H1 (cell line): ENCODE results near the gene MTPN. TPM values are rescaled to one million over a fixed set of nuclear protein-coding genes. Genes with fewer than 3 reads are reported as not detected.

Experiments
- CTCF ChIA-PET: fragments of 300-600 bp; sonication (Branson Sonifier 250); formaldehyde crosslinking; loops from one replicate; lab custom pipeline; 2021; ENCODE audit not compliant: partially characterized antibody; lab: Charles Lee
- POLR2A ChIA-PET: fragments of 300-600 bp; sonication (Branson Sonifier 250); formaldehyde crosslinking; loops from one replicate; lab custom pipeline; 2021; ENCODE audit warnings: inconsistent platforms; ENCODE audit not compliant: partially characterized antibody; lab: Charles Lee
- DNase-seq, 2 experiments: peaks; one replicate each; pipeline versions ENCODE4 v3.0.0 to v3.0.0-alpha.2; 2010 to 2022; ENCODE audit warnings: low spot score in 2 of 2, low read depth in 1 of 2, mixed read lengths in 1 of 2
- FAIRE-seq: peaks from 2 replicates; lab custom pipeline; 2011; peaks lifted over from hg19 to GRCh38; lab: Jason Lieb, UNC
- H2AFZ ChIP-seq: 2 replicates; pipeline ENCODE4 v1.8.1; 2012; ENCODE audit warnings: low read length, inconsistent platforms
- H2AK5ac ChIP-seq: 2 replicates; pipeline ENCODE4 v1.6.1; 2013; ENCODE audit warnings: low read depth, low read length
- H2BK120ac ChIP-seq: replicated peaks from 2 replicates; pipeline ENCODE3; 2013; ENCODE audit warnings: low read depth, low read length, inconsistent platforms
- H2BK12ac ChIP-seq: 2 replicates; pipeline ENCODE4 v1.6.1; 2013; ENCODE audit warnings: low read depth, low read length
- H2BK15ac ChIP-seq: 2 replicates; pipeline ENCODE4 v1.6.1; 2013; ENCODE audit warnings: low read length
- H2BK20ac ChIP-seq: 2 replicates; pipeline ENCODE4 v1.6.1; 2013; ENCODE audit warnings: low read length
- H2BK5ac ChIP-seq: 2 replicates; pipeline ENCODE4 v1.6.1; 2013; ENCODE audit warnings: low read depth, low read length
- H3K14ac ChIP-seq: 2 replicates; pipeline ENCODE4 v1.6.1; 2013; ENCODE audit warnings: inconsistent platforms; ENCODE audit not compliant: insufficient read length
- H3K18ac ChIP-seq: 2 replicates; pipeline ENCODE4 v1.6.1; 2013; ENCODE audit warnings: low read length; ENCODE audit errors: extremely low read depth
- H3K23ac ChIP-seq: 2 replicates; pipeline ENCODE4 v1.6.1; 2013; ENCODE audit warnings: inconsistent platforms; ENCODE audit not compliant: insufficient read length
- H3K23me2 ChIP-seq: 2 replicates; pipeline ENCODE4 v1.6.1; 2013; ENCODE audit warnings: low read depth, low read length
- H3K27ac ChIP-seq: 2 replicates; pipeline ENCODE4 v1.6.1; 2011; ENCODE audit warnings: low read depth, low read length, inconsistent platforms
- H3K27me3 ChIP-seq, 4 experiments: replicated peaks in 1 of 4; 1 replicate in 1 of 4; 2 replicates in 3 of 4; pipeline versions ENCODE4 v1.6.1 to v1.8.1; 2011 to 2013; ENCODE audit warnings: low read length in 3 of 4, mild to moderate bottlenecking in 3 of 4, inconsistent platforms in 2 of 4, mixed read lengths in 2 of 4, moderate library complexity in 1 of 4; ENCODE audit not compliant: control insufficient read depth in 3 of 4, insufficient read depth in 3 of 4; ENCODE audit errors: extremely low read depth in 1 of 4
- H3K36me3 ChIP-seq, 4 experiments: 2 replicates each; pipeline versions ENCODE4 v1.6.1 to v1.8.1; 2011 to 2013; ENCODE audit warnings: mild to moderate bottlenecking in 4 of 4, low read length in 3 of 4, moderate library complexity in 2 of 4, control low read depth in 1 of 4, inconsistent platforms in 1 of 4; ENCODE audit not compliant: insufficient read depth in 4 of 4, control insufficient read depth in 2 of 4
- H3K4ac ChIP-seq: replicated peaks from 2 replicates; pipeline ENCODE3; 2013; ENCODE audit warnings: low read length, low read depth, mixed read lengths, inconsistent platforms; ENCODE audit not compliant: insufficient read length
- H3K4me1 ChIP-seq, 4 experiments: replicated peaks in 1 of 4; 1 replicate in 1 of 4; 2 replicates in 3 of 4; pipeline versions ENCODE4 v1.6.1 to v1.8.1; 2011 to 2013; ENCODE audit warnings: low read length in 3 of 4, inconsistent platforms in 2 of 4, mixed read lengths in 1 of 4; ENCODE audit not compliant: insufficient read depth in 4 of 4, control insufficient read depth in 3 of 4
- H3K4me2 ChIP-seq, 2 experiments: 2 replicates each; pipeline versions ENCODE4 v1.6.1 to v1.8.1; 2011 to 2013; ENCODE audit warnings: low read depth in 2 of 2, low read length in 2 of 2, control low read depth in 1 of 2, inconsistent platforms in 1 of 2, mild to moderate bottlenecking in 1 of 2; ENCODE audit not compliant: insufficient read depth in 1 of 2
- H3K4me3 ChIP-seq, 4 experiments: fragments of 200-600, 300-600 bp in 1 of 4; sonication (generic), shearing (Covaris generic), sonication (Bioruptor Twin) in 1 of 4; 2 replicates each; pipeline versions ENCODE4 v1.5.1 to v1.8.1; 2011 to 2016; ENCODE audit warnings: low read length in 4 of 4, low read depth in 3 of 4, control low read depth in 2 of 4, inconsistent platforms in 2 of 4, mild to moderate bottlenecking in 2 of 4, mixed read lengths in 1 of 4, moderate library complexity in 1 of 4; ENCODE audit not compliant: insufficient read depth in 2 of 4; ENCODE audit errors: extremely low read depth in 1 of 4
- H3K56ac ChIP-seq: replicated peaks from 2 replicates; pipeline ENCODE3; 2013; ENCODE audit warnings: low read depth, mild to moderate bottlenecking, mixed read lengths, low read length, inconsistent platforms; ENCODE audit not compliant: insufficient read length
- H3K79me1 ChIP-seq: 2 replicates; pipeline ENCODE4 v1.6.1; 2013; ENCODE audit warnings: low read depth, low read length, control low read depth
- H3K79me2 ChIP-seq, 2 experiments: 2 replicates each; pipeline versions ENCODE4 v1.6.1 to v1.8.1; 2012 to 2013; ENCODE audit warnings: low read length in 2 of 2, mild to moderate bottlenecking in 2 of 2, inconsistent platforms in 1 of 2; ENCODE audit not compliant: insufficient read depth in 2 of 2, control insufficient read depth in 1 of 2
- H3K9ac ChIP-seq, 4 experiments: replicated peaks in 1 of 4; 1 replicate in 1 of 4; 2 replicates in 3 of 4; pipeline versions ENCODE4 v1.6.1 to v1.8.1; 2011 to 2013; ENCODE audit warnings: low read depth in 3 of 4, low read length in 3 of 4, control low read depth in 2 of 4, mild to moderate bottlenecking in 2 of 4, moderate library complexity in 2 of 4, inconsistent platforms in 1 of 4; ENCODE audit errors: extremely low read depth in 1 of 4
- H3K9me3 ChIP-seq, 2 experiments: 2 replicates each; pipeline versions ENCODE4 v1.6.1 to v1.8.1; 2012 to 2013; ENCODE audit warnings: mild to moderate bottlenecking in 2 of 2, moderate library complexity in 2 of 2, control low read depth in 1 of 2, inconsistent platforms in 1 of 2, low read depth in 1 of 2, low read length in 1 of 2, mixed read lengths in 1 of 2; ENCODE audit not compliant: insufficient read depth in 2 of 2
- H4K20me1 ChIP-seq, 2 experiments: replicated peaks in 1 of 2; 2 replicates each; pipeline versions ENCODE3 to v1.8.1; 2011 to 2013; ENCODE audit warnings: inconsistent platforms in 2 of 2, low read length in 2 of 2, mild to moderate bottlenecking in 1 of 2; ENCODE audit not compliant: insufficient read depth in 2 of 2, control insufficient read depth in 1 of 2
- H4K5ac ChIP-seq: 2 replicates; pipeline ENCODE4 v1.6.1; 2013; ENCODE audit warnings: low read length, low read depth, mixed read lengths, inconsistent platforms; ENCODE audit not compliant: insufficient read length
- H4K8ac ChIP-seq: 2 replicates; pipeline ENCODE4 v1.8.0; 2013; ENCODE audit warnings: mild to moderate bottlenecking, moderate library complexity, low read length, inconsistent platforms; ENCODE audit not compliant: insufficient read depth; ENCODE audit errors: extremely low read depth
- H4K91ac ChIP-seq: replicated peaks from 2 replicates; pipeline ENCODE3; 2013; ENCODE audit warnings: low read length, mixed read lengths, inconsistent platforms; ENCODE audit not compliant: insufficient read length
- CBX5 ChIP-seq: fragments of 300-800, 300-1000 bp; sonication (generic); IDR thresholded peaks from 2 replicates; pipeline ENCODE4 v1.7.1; 2016; ENCODE audit warnings: antibody characterized with exemption, low read length, low read depth
- EZH2 ChIP-seq: fragments of 200-600 bp; sonication (generic); IDR thresholded peaks from 2 replicates; pipeline ENCODE4 v1.7.1; 2012; ENCODE audit warnings: low read depth, mild to moderate bottlenecking, moderate library complexity, low read length, inconsistent platforms; ENCODE audit not compliant: severe bottlenecking
- JUND ChIP-seq: IDR thresholded peaks from 2 replicates; pipeline ENCODE4 v1.6.1; 2011; ENCODE audit warnings: mild to moderate bottlenecking, improper control_type of control experiment, low read length
- KDM1A ChIP-seq: fragments of 200-600, 300-600 bp; sonication (generic); IDR thresholded peaks from 2 replicates; pipeline ENCODE4 v1.7.1; 2016; ENCODE audit warnings: mild to moderate bottlenecking, low read length, borderline replicate concordance
- POLR2A ChIP-seq, 2 experiments: IDR thresholded peaks; 1 replicate in 1 of 2; 2 replicates in 1 of 2; pipeline ENCODE4 v1.6.1; 2011; ENCODE audit warnings: low read depth in 2 of 2, low read length in 2 of 2, mild to moderate bottlenecking in 2 of 2; ENCODE audit errors: control extremely low read depth in 1 of 2
- POLR2AphosphoS5 ChIP-seq: IDR thresholded peaks from 2 replicates; pipeline ENCODE4 v1.6.1; 2011; ENCODE audit warnings: low read depth, low read length
- RXRA ChIP-seq: IDR thresholded peaks from 2 replicates; pipeline ENCODE4 v1.6.1; 2011; ENCODE audit warnings: low read depth, mild to moderate bottlenecking, low read length, moderate library complexity; ENCODE audit not compliant: insufficient read depth
- WGBS, 2 experiments: shearing (Covaris generic) in 1 of 2; methylation state at CpG; one replicate each; pipeline versions ENCODE4 v1.1.6 to v1.1.7; 2013 to 2015; ENCODE audit warnings: low lambda C conversion rate in 2 of 2, mixed read lengths in 2 of 2, inconsistent platforms in 1 of 2, low coverage in 1 of 2, missing lambda C conversion rate in 1 of 2; ENCODE audit not compliant: insufficient replicate concordance in 2 of 2, insufficient coverage in 1 of 2, insufficient read length in 1 of 2; ENCODE audit errors: extremely low coverage in 1 of 2, missing lambda C conversion rate in 1 of 2; 5-methylcytosine and 5-hydroxymethylcytosine counted together
- polyA plus RNA-seq, 7 experiments: library from polyadenylated mRNA; depleted of rRNA in 3 of 7; stranded (reverse) in 5 of 7; unstranded in 2 of 7; fragments of >200 nt in 5 of 7; fragments of 200-250 nt in 2 of 7; gene quantifications; 1 replicate in 5 of 7; 2 replicates in 1 of 7; 4 replicates in 1 of 7; pipeline versions ENCODE4 v1.2.1 to v1.2.3, GENCODE V29; 2011 to 2013; ENCODE audit warnings: missing spikeins in 2 of 7, mixed read lengths in 2 of 7
- total RNA-seq: library from RNA; stranded (reverse); fragmentation: NEBNext Ultra II Directional; extraction: Animal tissue kit (Norgen Biotek cat#: 25700); gene quantifications from 2 replicates; pipeline ENCODE4 v1.2.1, GENCODE V29; 2021
- TF ChIP-seq, protein P1 (sequence below), 3 experiments: IDR thresholded peaks; 1 replicate in 2 of 3; 2 replicates in 1 of 3; pipeline versions ENCODE4 v1.5.1 to v1.6.1; 2011; ENCODE audit warnings: low read length in 3 of 3, mild to moderate bottlenecking in 3 of 3, inconsistent platforms in 2 of 3, low read depth in 1 of 3, moderate library complexity in 1 of 3; ENCODE audit not compliant: insufficient read depth in 1 of 3; ENCODE audit errors: control extremely low read depth in 1 of 3

MTPN gene
- total and polyA plus RNA-seq, 2 of the 8 experiments (the other 6 are each of a cell fraction or from before 2014, with no cell fraction given) = 33.0 to 101 TPM

GRCh38 chr7:135910393-135911036 is 66.6 kb downstream of the MTPN start:
- no peaks in the 10 kb centered on the region for H3K23me2 ChIP-seq
- H3K27ac ChIP-seq = no peak overlapping the region
- no peak overlapping the region for H3K4ac ChIP-seq
- no peak overlapping the region for H2BK120ac ChIP-seq
- H3K79me1 ChIP-seq = no peaks in the 10 kb centered on the region
- no peak overlapping the region for H2BK15ac ChIP-seq
- no peak for DNase-seq
- H3K4me1 ChIP-seq = no peaks in the 10 kb centered on the region
- H3K4me2 ChIP-seq = no peak overlapping the region
- ChIA-PET CTCF (interaction anchor here (0.9 to 2.2 kb wide), 4 partner anchors 9 to 238 kb away, joined by 3 to 8 read pairs (median 4); no protein-coding TSS in a partner anchor), POLR2A (interaction anchor here (0.5 kb wide), 1 partner anchor 415 kb away, joined by 3 read pairs; no protein-coding TSS in a partner anchor)
- H2AK5ac ChIP-seq = no peak overlapping the region
- 75% methylated on average over 2 of the region's 2 CpGs; no CpG with 5 or more reads in 1 of the 2 experiments for WGBS, 2 experiments
- no peaks in the 10 kb centered on the region for H3K9me3 ChIP-seq
- no peak overlapping the region for H2AFZ ChIP-seq
- H4K20me1 ChIP-seq = no peaks in the 10 kb centered on the region
- H2BK12ac ChIP-seq = no peak overlapping the region
- H3K9ac ChIP-seq = no peak overlapping the region
- TF ChIP-seq CBX5 (no peak), EZH2 (no peak), POLR2A (IDR thresholded peaks at IDR 0.05; ENCODE audit: control extremely low read depth in 1 of 2, low read depth in 2 of 2, low read length in 2 of 2) (no peak), JUND (no peak), POLR2AphosphoS5 (no peak), RXRA (no peak), KDM1A (no peak)
- TF ChIP-seq, protein P1, sequence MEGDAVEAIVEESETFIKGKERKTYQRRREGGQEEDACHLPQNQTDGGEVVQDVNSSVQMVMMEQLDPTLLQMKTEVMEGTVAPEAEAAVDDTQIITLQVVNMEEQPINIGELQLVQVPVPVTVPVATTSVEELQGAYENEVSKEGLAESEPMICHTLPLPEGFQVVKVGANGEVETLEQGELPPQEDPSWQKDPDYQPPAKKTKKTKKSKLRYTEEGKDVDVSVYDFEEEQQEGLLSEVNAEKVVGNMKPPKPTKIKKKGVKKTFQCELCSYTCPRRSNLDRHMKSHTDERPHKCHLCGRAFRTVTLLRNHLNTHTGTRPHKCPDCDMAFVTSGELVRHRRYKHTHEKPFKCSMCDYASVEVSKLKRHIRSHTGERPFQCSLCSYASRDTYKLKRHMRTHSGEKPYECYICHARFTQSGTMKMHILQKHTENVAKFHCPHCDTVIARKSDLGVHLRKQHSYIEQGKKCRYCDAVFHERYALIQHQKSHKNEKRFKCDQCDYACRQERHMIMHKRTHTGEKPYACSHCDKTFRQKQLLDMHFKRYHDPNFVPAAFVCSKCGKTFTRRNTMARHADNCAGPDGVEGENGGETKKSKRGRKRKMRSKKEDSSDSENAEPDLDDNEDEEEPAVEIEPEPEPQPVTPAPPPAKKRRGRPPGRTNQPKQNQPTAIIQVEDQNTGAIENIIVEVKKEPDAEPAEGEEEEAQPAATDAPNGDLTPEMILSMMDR (IDR thresholded peaks at IDR 0.05; ENCODE audit: control extremely low read depth in 1 of 3, insufficient read depth in 1 of 3, low read depth in 1 of 3, low read length in 3 of 3) = no peak
- no peak overlapping the region for H3K4me3 ChIP-seq
- H3K79me2 ChIP-seq = no peaks in the 10 kb centered on the region
- H3K56ac ChIP-seq = no peak overlapping the region
- FAIRE-seq = no peak
- no peak overlapping the region for H4K91ac ChIP-seq
- no peak overlapping the region for H3K23ac ChIP-seq
- H3K18ac ChIP-seq = no peak overlapping the region
- no peak overlapping the region for H2BK5ac ChIP-seq
- H2BK20ac ChIP-seq = no peak overlapping the region
- H4K5ac ChIP-seq = no peak overlapping the region
- no peak overlapping the region for H4K8ac ChIP-seq
- no peaks in the 10 kb centered on the region for H3K36me3 ChIP-seq
- H3K14ac ChIP-seq = no peak overlapping the region
- H3K27me3 ChIP-seq = no peaks in the 10 kb centered on the region
